HCT116 (cell line): ENCODE measurements around the gene TECTA. TPM values are rescaled to one million over a fixed set of nuclear protein-coding genes. Genes with fewer than 3 reads are reported as not detected.

ENCODE experiments used
- ATAC-seq: fragments of 200-7000 bp; cut with Tn5 transposase; 2 replicates; pipeline ENCODE4 v1.9.1; 2020; ENCODE audit warnings: mild to moderate bottlenecking, moderate library complexity
- Bru-seq: library from RNA; stranded (reverse); fragments of 400-500 nt; gene quantifications from one replicate; lab custom pipeline; 2021; lab: Mats Ljungman, UMichigan
- BruChase-seq, 2 experiments: library from RNA; stranded (reverse); fragments of 400-500 nt; gene quantifications; one replicate each; lab custom pipeline; 2021; lab: Mats Ljungman, UMichigan
- BruUV-seq: library from RNA; stranded (reverse); fragments of 400-500 nt; replicated peaks from 2 replicates; lab custom pipeline; 2021; lab: Mats Ljungman, UMichigan
- CTCF ChIA-PET: fragments of 300-600 bp; sonication (Branson Sonifier 250); formaldehyde crosslinking; loops from one replicate; lab custom pipeline; 2021; ENCODE audit warnings: antibody characterized with exemption; lab: Charles Lee
- POLR2A ChIA-PET: fragments of 300-600, 350-600 bp; sonication (Branson Sonifier 250); formaldehyde crosslinking; loops from one replicate; lab custom pipeline; 2021; ENCODE audit warnings: antibody characterized with exemption; lab: Charles Lee
- RAD21 ChIA-PET, 2 experiments: fragments of 300-600 bp; sonication (Branson Sonifier 250); formaldehyde crosslinking; loops; one replicate each; lab custom pipeline; 2023; ENCODE audit warnings: low total read pairs in 2 of 2; ENCODE audit not compliant: uncharacterized antibody in 2 of 2, unreplicated experiment in 2 of 2, low non-redundant PET in 1 of 2; lab: Charles Lee
- DNase-seq: peaks from one replicate; pipeline ENCODE4 v3.0.0-alpha.2; 2010; ENCODE audit warnings: low read depth, low spot score
- H2AFZ ChIP-seq: fragments of 200-600 bp; shearing (Covaris generic), sonication (generic); 2 replicates; pipeline ENCODE4 v1.6.1; 2017; ENCODE audit warnings: low read depth, mixed run types, mixed read lengths, antibody characterized with exemption, low read length; ENCODE audit not compliant: poor library complexity, severe bottlenecking
- H3K27ac ChIP-seq: 2 replicates; pipeline ENCODE4 v1.5.1; 2012; ENCODE audit warnings: low read depth, low read length
- H3K27me3 ChIP-seq: fragments of 200-600 bp; sonication (generic); 2 replicates; pipeline ENCODE4 v1.6.1; 2016; ENCODE audit warnings: mixed run types, low read length, mixed read lengths; ENCODE audit not compliant: insufficient read depth
- H3K36me3 ChIP-seq, 2 experiments: fragments of 200-500 bp in 1 of 2; fragments of 200-600 bp in 1 of 2; sonication (Bioruptor generic) in 1 of 2; sonication (generic) in 1 of 2; 2 replicates each; pipeline versions ENCODE4 v1.5.1 to v1.6.1; 2014 to 2016; ENCODE audit warnings: low read length in 2 of 2, inconsistent platforms in 1 of 2, mixed read lengths in 1 of 2, mixed run types in 1 of 2; ENCODE audit not compliant: insufficient read depth in 2 of 2, control insufficient read depth in 1 of 2
- H3K4me1 ChIP-seq, 2 experiments: fragments of 200-600 bp in 1 of 2; sonication (generic) in 1 of 2; 2 replicates each; pipeline versions ENCODE4 v1.5.1 to v1.6.1; 2012 to 2017; ENCODE audit warnings: low read length in 2 of 2, inconsistent platforms in 1 of 2, mild to moderate bottlenecking in 1 of 2, mixed read lengths in 1 of 2, mixed run types in 1 of 2, moderate library complexity in 1 of 2; ENCODE audit not compliant: insufficient read depth in 2 of 2, control insufficient read depth in 1 of 2
- H3K4me2 ChIP-seq: fragments of 200-600 bp; sonication (generic); 2 replicates; pipeline ENCODE4 v1.6.1; 2017; ENCODE audit warnings: mixed run types, low read length, mixed read lengths
- H3K4me3 ChIP-seq, 2 experiments: fragments of 200-600 bp in 1 of 2; sonication (generic) in 1 of 2; replicated peaks in 1 of 2; 2 replicates each; pipeline ENCODE4 v1.5.1; 2011 to 2016; ENCODE audit warnings: low read length in 2 of 2, control low read depth in 1 of 2, low read depth in 1 of 2, mild to moderate bottlenecking in 1 of 2, mixed read lengths in 1 of 2, mixed run types in 1 of 2
- H3K79me2 ChIP-seq: fragments of 200-600 bp; sonication (generic); 2 replicates; pipeline ENCODE4 v1.6.1; 2017; ENCODE audit warnings: mild to moderate bottlenecking, mixed run types, low read length, moderate library complexity, mixed read lengths; ENCODE audit not compliant: insufficient read depth
- H3K9ac ChIP-seq: fragments of 200-600 bp; sonication (generic); 2 replicates; pipeline ENCODE4 v1.6.1; 2016; ENCODE audit warnings: low read length, mixed read lengths
- H3K9me2 ChIP-seq: fragments of 200-600 bp; sonication (generic), shearing (Covaris generic); 2 replicates; pipeline ENCODE4 v1.6.1; 2017; ENCODE audit warnings: mixed run types, mild to moderate bottlenecking, moderate library complexity; ENCODE audit not compliant: insufficient read depth
- H3K9me3 ChIP-seq, 2 experiments: fragments of 200-500 bp in 1 of 2; fragments of 200-600 bp in 1 of 2; sonication (Bioruptor generic) in 1 of 2; sonication (generic) in 1 of 2; 2 replicates each; pipeline ENCODE4 v1.6.1; 2014 to 2017; ENCODE audit warnings: low read length in 2 of 2, mixed read lengths in 2 of 2, inconsistent platforms in 1 of 2, low read depth in 1 of 2, mild to moderate bottlenecking in 1 of 2, mixed run types in 1 of 2, moderate library complexity in 1 of 2; ENCODE audit not compliant: control insufficient read depth in 1 of 2, insufficient read depth in 1 of 2
- H4K20me1 ChIP-seq: fragments of 200-600 bp; sonication (generic), shearing (Covaris generic); 2 replicates; pipeline ENCODE4 v1.6.1; 2017; ENCODE audit warnings: mixed run types, mild to moderate bottlenecking, moderate library complexity; ENCODE audit not compliant: insufficient read depth
- CBX3 ChIP-seq: IDR thresholded peaks from 2 replicates; pipeline ENCODE4 v1.6.1; 2012; ENCODE audit warnings: low read depth
- CEBPB ChIP-seq: IDR thresholded peaks from 2 replicates; pipeline ENCODE4 v1.6.1; 2012; ENCODE audit warnings: low read depth
- CTCF ChIP-seq, 3 experiments: fragments of 200-600 bp in 1 of 3; sonication (generic) in 1 of 3; IDR thresholded peaks in 2 of 3; conservative IDR thresholded peaks in 1 of 3; 2 replicates each; pipeline ENCODE4 v1.5.1; 2012 to 2017; ENCODE audit warnings: low read depth in 2 of 3, low read length in 2 of 3, antibody characterized with exemption in 1 of 3, borderline replicate concordance in 1 of 3, control low read depth in 1 of 3, mild to moderate bottlenecking in 1 of 3, mixed read lengths in 1 of 3, mixed run types in 1 of 3, moderate library complexity in 1 of 3; ENCODE audit not compliant: insufficient read depth in 1 of 3
- EGR1 ChIP-seq: IDR thresholded peaks from 2 replicates; pipeline ENCODE4 v1.6.1; 2012; ENCODE audit warnings: low read depth
- ELF1 ChIP-seq: IDR thresholded peaks from 2 replicates; pipeline ENCODE4 v1.6.1; 2012; ENCODE audit warnings: low read depth, borderline replicate concordance
- EZH2 ChIP-seq: fragments of 200-600 bp; sonication (generic); IDR thresholded peaks from 2 replicates; pipeline ENCODE4 v1.6.1; 2017; ENCODE audit warnings: antibody characterized with exemption, mixed run types
- EZH2phosphoT487 ChIP-seq: fragments of 200-600 bp; IDR thresholded peaks from 2 replicates; pipeline ENCODE4 v1.6.1; 2018; ENCODE audit warnings: antibody characterized with exemption, borderline replicate concordance
- FOSL1 ChIP-seq: IDR thresholded peaks from 2 replicates; pipeline ENCODE4 v1.6.1; 2012; ENCODE audit warnings: low read depth
- JUND ChIP-seq: IDR thresholded peaks from 2 replicates; pipeline ENCODE4 v1.6.1; 2012
- MAX ChIP-seq: IDR thresholded peaks from 2 replicates; pipeline ENCODE4 v1.6.1; 2012
- POLR2A ChIP-seq: IDR thresholded peaks from 2 replicates; pipeline ENCODE4 v1.7.0; 2011; ENCODE audit warnings: borderline replicate concordance; ENCODE audit not compliant: insufficient read depth, insufficient read length; ENCODE audit errors: extremely low read depth
- POLR2AphosphoS5 ChIP-seq: IDR thresholded peaks from 2 replicates; pipeline ENCODE4 v1.6.1; 2011; ENCODE audit warnings: mild to moderate bottlenecking, low read depth, low read length, moderate library complexity
- RAD21 ChIP-seq: IDR thresholded peaks from 2 replicates; pipeline ENCODE4 v1.6.1; 2012; ENCODE audit warnings: low read depth, mild to moderate bottlenecking
- REST ChIP-seq: IDR thresholded peaks from 2 replicates; pipeline ENCODE4 v1.6.1; 2012; ENCODE audit warnings: low read depth
- SP1 ChIP-seq: IDR thresholded peaks from 2 replicates; pipeline ENCODE4 v1.6.1; 2012; ENCODE audit warnings: low read depth
- SRF ChIP-seq: IDR thresholded peaks from 2 replicates; pipeline ENCODE4 v1.6.1; 2012; ENCODE audit warnings: low read depth
- YY1 ChIP-seq: IDR thresholded peaks from 2 replicates; pipeline ENCODE4 v1.6.1; 2011; ENCODE audit warnings: low read length, low read depth, moderate library complexity, mild to moderate bottlenecking; ENCODE audit not compliant: insufficient replicate concordance; ENCODE audit errors: extremely low read depth
- ZBTB33 ChIP-seq: IDR thresholded peaks from 2 replicates; pipeline ENCODE4 v1.6.1; 2011; ENCODE audit warnings: mild to moderate bottlenecking, low read length, moderate library complexity; ENCODE audit not compliant: insufficient replicate concordance; ENCODE audit errors: extremely low read depth
- ZFX ChIP-seq: fragments of 450-650 bp; IDR thresholded peaks from 2 replicates; pipeline ENCODE4 v1.6.1; 2017
- ZNF274 ChIP-seq: fragments of 200-500 bp; sonication (Bioruptor generic); IDR thresholded peaks from 2 replicates; pipeline ENCODE4 v1.6.1; 2014; ENCODE audit warnings: mild to moderate bottlenecking, low read depth, low read length, inconsistent platforms
- intact Hi-C: fragments of 100-400 bp; cut with micrococcal nuclease; formaldehyde crosslinking; loops from 2 replicates; pipeline ENCODE4 v1.10.0; 2022
- long read RNA-seq: library from polyadenylated mRNA; unstranded; transcript quantifications from one replicate; pipeline ENCODE4 v2.0.0, GENCODE V29; 2021; ENCODE audit not compliant: unreplicated experiment
- polyA plus RNA-seq: library from polyadenylated mRNA; unstranded; fragments of >200 nt; gene quantifications from 2 replicates; pipeline ENCODE4 v1.2.1, GENCODE V29; 2012; ENCODE audit warnings: missing spikeins
- total RNA-seq: library from RNA; stranded (reverse); gene quantifications from one replicate; pipeline ENCODE4 v1.2.1, GENCODE V29; 2021; ENCODE audit not compliant: unreplicated experiment

Gene TECTA
- total RNA-seq = 0.81 TPM
- 0.36 and 0.45 TPM in 2 replicates for polyA plus RNA-seq
- Bru-seq, nascent RNA = percentile 34 among the genes with signal in this experiment
- percentile 33 among the genes with signal in this experiment for BruChase-seq, experiment 1, labeled RNA remaining after a 6-hour chase
- percentile 37 among the genes with signal in this experiment for BruChase-seq, experiment 2, labeled RNA remaining after a 2-hour chase
- long read RNA-seq, partial matches to known transcripts = 0 of 1 reads
- long read RNA-seq, other reads (novel, unspliced or antisense) = 1 of 1 reads

GRCh38 chr11:121100943-121101342 is at the start of gene TECTA:
Gene TECTA (plus strand): TSS chr11:121101243. CDS start chr11:121102666, 1,423 bp downstream.
- peaks cover 5% of the 10 kb centered on the region; the same call in 1 of the 2 replicates for H3K27me3 ChIP-seq
- intact Hi-C loops = no loop called here

More at GRCh38 chr11:121100943-121101342, at the start of gene TECTA:
- CTCF ChIA-PET = no interaction called here
- Histone ChIP-seq H3K9me2 (no peaks in the 10 kb centered on the region; the same call in 1 of the 2 replicates), H4K20me1 (no peaks in the 10 kb centered on the region), H3K79me2 (no peaks in the 10 kb centered on the region), H3K4me2 (no peak within 1 kb of the TSS), H3K4me1 (no peaks in the 10 kb centered on the region), H3K4me3 (no peak within 1 kb of the TSS), H3K36me3 (no peaks in the 10 kb centered on the region), H2AFZ (no peak within 1 kb of the TSS), H3K27ac (no peak within 1 kb of the TSS), H3K9me3 (no peaks in the 10 kb centered on the region), H3K9ac (no peak within 1 kb of the TSS)
- POLR2A ChIA-PET = no interaction called here
- RAD21 ChIA-PET = no interaction called here
- no TSS peak for BruUV-seq
- no peak for DNase-seq
- TF ChIP-seq POLR2A (no peak), CEBPB (no peak), SRF (no peak), ELF1 (no peak), FOSL1 (no peak), POLR2AphosphoS5 (no peak), CTCF (IDR thresholded peaks at IDR 0.05 in 2 of 3, conservative IDR thresholded peaks at IDR 0.05 in 1 of 3; ENCODE audit: borderline replicate concordance in 1 of 3, insufficient read depth in 1 of 3, low read depth in 2 of 3, low read length in 2 of 3) (no peak), SP1 (no peak), YY1 (no peak), CBX3 (no peak), RAD21 (no peak), EGR1 (no peak), ZBTB33 (no peak), ZNF274 (no peak), JUND (no peak), EZH2 (no peak), REST (no peak), EZH2phosphoT487 (no peak), MAX (no peak), ZFX (no peak)
- no peak for ATAC-seq
